ENCODE data around the gene ETV3.
A peak's percentile ranks its signal among the peaks of the same experiment; 100 is the strongest.

GRCh38 chr1:157170677-157171515, 32.7 kb upstream of the ETV3 start:
- TF ChIP-seq CTCF (IDR thresholded peaks at IDR 0.05) (peak in 3 of 4 donors; percentile 35 to 45 (median 40)), POLR2A (IDR thresholded peaks at IDR 0.05) (no peak)
